GM21825 (cell line): Measurements from ENCODE around the gene PLK1.
"Not testable (repeated sequence)": the region's sequence is repeated elsewhere in the genome, so short reads cannot be mapped to it uniquely, and the experiment has no call there.

Source experiments
- ATAC-seq: cut with Tn5 transposase; IDR thresholded peaks from one replicate; pipeline ENCODE4 v1.9.1; 2021; ENCODE audit warnings: mild to moderate bottlenecking, moderate library complexity; ENCODE audit not compliant: unreplicated experiment

The PLK1 gene

DNA sequence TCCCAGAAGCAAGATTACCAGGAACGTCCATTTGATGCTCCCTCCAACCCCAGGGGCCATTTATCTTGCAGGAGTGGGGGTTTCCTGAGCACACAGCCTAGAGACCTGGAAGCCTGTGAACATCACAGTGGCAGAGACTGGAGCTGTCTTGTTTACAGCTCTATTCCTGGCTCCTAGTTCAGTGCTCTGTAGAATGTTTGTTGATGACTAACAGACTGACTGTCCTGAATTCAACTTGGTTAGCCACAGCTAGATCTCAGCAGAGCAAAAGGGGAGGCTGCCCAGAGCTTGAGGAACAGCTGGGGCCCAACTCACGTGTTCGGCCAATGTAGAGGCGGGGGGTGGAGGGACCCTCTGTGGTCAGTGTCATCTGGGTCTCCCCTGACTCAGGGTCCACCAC is 27.8 kb downstream of the PLK1 start:
- no peak for ATAC-seq

DNA sequence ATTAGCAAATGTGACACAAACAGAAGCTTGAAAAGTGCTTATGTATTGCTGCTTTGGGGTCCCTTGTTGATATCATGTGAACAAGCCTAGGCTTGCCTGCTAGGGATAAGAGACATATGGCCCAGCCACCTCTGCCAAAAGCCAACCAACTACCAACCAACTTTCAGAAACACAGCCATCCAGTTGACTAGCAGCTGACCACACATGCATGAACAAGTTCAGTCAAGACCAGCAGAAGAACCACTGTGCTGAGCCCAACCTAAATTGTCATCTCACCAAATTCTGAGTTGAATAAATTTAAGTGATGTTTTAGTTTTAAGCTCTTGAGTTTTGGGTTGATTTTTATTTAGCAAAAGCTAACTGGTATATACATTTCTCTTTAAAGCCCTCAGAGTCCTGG is 30.8 kb downstream of the PLK1 start:
- no peak for ATAC-seq

DNA sequence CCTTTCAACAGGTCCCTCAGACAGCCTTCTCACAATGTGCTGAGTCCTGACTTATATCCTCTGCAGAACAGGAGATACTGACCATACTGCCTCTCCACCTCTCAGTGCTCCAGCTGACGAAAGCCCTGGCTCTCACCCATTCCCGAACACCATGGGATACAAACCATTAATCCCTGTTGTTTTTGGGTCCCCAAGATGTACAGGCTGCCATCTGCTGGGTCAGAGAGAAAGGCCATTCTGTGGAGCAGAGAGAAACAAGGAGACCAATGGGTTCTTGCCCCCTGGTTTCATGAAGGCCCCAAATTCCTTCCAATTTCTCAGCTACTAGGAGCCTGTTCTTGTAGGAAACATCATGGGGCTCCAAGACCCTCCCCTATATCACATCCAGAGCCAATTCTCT is 31.3 kb downstream of the PLK1 start:
- no peak for ATAC-seq

DNA sequence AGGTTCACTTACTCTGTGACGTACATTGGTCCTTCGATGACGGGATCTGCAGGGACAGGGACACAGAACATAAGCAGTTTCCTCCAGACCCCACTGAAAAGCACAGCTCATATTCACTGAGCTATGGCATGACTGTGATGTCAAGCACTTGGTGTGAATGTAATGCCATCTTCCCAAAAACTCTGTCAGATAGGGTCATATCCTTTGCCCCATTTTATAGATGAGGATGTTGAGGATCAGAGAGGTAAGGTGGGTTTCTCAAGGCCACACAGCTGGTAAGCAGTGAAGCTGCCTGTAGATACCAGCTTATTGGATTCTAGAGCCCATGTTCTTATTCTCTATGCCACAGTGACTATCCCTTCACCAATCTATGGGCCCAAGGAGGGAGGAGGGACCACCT is 31.8 kb downstream of the PLK1 start:
- no peak for ATAC-seq

DNA sequence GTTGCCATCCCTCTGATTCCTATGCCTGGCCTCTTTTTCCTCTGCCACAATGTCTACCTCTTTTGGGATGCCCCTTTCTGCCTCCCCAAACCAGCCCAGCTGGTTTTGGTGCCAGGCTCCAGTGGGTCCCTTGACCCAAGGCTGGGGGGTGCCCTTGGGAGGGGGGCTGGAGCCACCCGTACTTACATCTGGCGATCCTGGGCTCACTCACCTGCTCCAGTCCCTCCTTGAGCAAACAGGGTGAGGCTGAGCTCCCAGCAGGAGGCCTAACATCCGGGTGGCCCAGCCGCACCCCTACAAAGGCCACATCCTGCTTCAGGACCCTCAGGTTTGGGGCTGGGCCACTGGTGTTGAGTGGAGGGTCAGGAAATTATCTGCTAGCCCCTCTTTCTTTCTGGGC is 33.1 kb downstream of the PLK1 start:
- ATAC-seq = no peak

DNA sequence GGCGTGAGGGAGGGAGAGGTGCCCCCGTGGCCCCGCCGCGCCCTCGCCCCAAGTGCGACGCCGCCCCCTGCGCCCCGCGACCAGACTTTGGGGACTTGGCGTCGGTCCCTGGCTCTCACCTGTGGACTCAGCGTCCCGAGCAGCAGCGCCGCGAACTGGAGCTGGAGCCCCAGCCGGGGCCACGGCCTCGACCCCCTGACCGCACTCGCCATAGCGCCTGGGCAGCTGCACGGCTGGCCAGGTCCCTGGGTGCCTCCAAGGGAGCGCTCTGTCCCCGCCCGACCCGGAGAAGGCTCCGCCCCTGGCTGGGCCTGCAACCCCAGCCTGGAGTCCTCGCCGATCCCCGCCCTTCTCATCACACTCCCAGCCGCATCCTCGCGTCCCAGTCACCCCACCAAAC is 34.3 kb downstream of the PLK1 start, which contains the start of gene ERN2:
Gene ERN2 (minus strand): TSS at position 247 of the 400 bp plus-strand sequence. CDS start 35 bp downstream, at position 212.
- ATAC-seq = no peak

DNA sequence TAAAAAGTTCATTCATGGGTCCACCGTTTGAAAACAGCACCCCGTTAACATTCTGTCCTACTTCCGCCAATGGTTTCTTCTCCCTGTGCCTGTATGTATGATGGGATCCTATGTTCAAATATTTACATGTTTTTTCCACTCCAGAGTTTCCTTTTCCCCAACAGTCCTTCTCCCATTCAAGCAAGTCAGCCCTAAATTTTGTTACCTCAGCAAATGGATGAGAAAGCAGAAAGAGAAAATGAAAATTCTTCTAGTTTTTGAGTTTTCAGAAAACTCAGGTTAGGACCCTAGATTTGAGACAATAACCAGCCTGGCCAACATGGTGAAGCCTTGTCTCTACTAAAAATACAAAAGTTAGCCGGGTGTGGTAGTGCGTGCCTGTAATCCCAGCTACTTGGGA is 37.8 kb downstream of the PLK1 start:
- no peak for ATAC-seq

DNA sequence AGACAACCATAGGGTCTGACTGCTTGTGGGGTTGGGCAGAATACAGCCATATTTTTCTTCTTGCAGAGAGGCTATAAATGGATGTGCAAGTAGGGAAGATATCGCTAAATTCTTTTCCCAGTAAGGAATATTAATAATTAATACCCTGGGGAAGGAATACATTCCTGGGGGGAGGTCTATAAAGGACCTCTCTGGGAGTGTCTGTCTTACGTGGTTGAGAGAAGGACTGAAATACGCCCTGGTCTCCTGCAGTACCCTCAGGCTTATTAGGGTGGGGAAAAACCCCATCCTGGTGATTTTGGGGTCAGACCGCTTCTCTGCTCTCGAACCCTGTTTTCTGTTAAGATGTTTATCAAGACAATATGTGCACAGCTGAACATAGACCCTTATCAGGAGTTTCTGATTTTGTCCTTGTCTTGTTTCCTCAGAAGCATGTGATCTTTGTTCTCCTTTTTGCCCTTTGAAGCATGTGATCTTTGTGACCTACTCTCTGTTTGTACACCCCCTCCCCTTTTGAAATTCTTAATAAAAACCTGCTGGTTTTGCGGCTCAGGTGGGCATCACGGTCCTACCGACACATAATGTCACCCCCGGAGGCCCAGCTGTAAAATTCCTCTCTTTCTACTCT is 44.0 kb downstream of the PLK1 start:
- not testable (repeated sequence) for ATAC-seq

DNA sequence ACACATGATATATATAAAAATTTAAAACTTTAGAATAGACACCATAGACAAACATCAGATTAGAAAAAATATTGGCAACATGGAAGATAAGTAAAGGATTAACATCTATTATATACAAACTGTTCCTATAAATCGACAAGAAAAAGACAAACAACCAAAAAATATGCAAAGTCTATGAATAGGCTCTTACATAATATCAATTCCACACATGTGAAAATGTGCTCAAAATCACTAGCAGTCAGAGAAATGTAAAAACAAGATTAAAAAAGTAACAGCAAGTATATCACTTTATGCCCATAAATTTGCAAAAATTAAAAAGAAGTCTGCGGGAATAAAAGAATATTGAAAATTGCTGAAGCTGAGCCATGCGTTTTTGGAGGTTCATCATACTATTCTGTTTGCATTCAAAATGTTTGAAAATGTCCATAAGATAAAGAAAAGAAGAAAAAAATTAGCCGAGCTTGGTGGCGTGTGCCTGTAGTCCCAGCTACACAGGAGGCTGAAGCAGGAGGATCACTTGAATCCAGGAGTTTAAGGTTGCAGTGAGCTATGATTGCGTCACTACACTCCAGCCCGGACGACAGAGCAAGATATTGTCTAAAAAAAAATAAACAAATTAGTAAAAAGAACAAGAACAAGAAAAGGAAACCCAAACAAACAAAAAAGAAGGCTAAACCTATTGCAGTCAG is 45.6 kb downstream of the PLK1 start:
- ATAC-seq = no peak

DNA sequence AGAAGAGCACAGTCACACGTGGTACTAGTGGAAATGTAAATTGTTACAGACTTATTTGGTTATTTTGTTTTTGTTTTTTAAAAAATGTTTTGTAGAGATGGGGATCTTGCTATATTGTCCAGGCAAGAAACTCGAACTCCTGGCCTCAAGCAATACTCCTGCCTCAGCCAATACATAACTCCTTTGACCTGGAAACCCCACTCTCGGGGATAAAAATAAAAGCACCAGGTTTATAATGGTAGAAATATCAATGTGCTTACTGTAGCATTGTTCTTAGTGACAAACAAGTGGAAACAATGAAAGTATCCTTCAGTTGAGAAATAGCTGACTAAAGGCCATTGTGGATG is 46.1 kb downstream of the PLK1 start:
- ATAC-seq = no peak

DNA sequence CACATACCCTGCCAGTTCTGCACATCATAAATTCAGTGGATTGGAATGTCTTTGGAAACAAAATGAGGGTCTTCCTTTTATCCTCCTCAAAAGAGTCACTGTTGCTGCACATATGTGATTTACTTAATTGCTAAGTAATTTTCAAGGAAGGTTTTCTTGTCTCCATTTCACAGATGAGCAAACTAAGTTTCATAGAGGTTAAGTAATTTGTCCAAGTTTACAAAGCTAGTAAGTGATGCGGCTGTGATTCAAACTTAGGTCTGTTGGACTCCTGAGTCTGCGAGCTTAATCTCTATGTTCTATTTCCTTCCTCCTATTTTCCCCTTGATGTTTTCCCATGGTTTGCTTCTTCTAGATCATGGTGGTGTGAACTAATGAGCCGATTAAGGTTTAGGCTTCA is 48.0 kb downstream of the PLK1 start:
- no peak for ATAC-seq

DNA sequence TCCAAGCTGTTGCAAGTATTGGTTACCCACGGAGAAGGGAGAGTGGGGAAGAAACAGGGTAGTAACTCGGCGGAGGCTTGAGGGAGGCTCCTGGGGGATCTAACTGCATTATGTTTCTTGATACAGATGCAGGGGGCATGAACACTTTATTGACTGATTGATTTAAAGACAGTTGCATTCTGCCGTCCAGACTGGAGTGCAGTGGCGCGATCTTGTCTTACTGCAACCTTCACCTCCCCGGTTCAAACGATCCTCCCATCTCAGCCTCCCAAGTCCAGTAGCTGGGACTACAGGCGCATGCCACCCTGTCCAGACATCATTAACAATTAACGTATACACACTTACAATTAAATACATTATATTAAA is 49.4 kb downstream of the PLK1 start:
- ATAC-seq = no peak

DNA sequence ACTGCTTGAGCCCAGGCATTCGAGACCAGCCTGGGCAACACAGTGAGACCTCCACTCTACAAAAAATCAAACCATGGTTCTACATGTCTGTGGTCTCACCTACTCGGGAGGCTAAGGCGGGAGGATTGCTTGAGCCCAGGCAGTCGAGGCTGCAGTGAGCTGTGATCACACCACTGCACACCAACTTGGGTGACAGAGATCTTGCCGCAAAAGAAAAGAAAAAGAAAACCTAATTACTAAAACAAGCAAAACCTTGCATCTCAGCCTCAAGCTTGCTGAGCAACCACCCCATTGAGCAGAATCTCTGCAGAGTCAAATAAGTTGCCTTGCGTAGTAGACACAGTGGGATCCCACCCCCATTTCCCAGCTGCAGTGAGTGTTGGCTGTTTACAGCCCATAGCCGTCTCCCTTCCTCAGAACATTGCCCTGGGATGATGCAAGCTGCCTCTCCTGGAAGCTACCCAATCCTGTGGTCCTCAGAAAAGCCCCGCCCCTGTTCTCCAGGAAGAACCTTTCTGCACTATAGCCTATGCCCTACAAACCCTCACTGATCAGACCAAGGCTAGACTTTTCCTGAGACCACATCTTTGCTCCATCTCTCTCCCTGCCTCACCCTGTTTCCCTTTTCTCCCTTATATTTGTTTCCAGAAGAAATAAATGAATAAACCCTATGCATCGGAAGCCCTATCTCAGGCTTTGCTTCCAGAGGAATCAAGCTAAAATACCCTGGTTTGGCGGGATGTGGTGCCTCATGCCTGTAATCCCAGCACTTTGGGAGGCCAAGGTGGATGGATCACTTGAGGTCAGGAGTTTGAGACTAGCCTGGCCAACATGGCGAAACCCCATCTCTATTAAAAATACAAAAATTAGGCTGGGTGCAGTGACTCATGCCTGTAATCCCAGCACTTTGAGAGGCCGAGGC is 51.1 kb downstream of the PLK1 start:
- ATAC-seq = no peak

DNA sequence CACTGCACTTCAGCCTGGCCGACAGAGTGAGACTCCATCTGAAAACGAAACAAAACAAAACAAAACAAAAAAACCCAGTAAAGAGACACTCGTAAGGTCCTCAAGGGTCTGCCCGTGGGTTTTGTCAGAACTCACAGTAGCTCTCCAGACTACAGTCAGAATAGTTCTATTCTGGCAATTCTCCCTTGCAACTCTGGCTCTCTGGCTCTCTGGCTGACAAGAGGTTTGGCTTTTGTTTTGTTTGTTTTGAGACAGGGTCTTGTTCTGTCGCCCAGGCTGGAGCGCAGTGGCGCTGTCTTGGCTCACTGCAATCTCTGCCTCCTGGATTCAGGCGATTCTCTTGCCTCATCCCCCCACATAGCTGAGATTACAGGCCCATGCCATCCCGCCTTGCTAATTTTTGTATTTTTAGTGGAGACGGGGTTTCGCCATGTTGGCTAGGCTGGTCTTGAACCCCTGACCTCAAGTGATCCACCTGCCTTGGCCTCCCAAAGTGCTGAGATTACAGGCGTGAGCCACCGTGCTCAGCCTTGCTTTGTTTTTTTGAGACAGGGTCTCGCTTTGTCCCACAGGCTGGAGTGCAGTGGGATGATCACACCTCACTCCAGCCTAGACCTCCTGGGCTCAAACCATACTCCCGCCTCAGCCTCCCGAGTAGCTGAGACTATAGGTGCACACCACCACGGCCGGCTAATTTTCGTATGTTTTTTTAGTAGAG is 55.6 kb downstream of the PLK1 start:
- ATAC-seq = no peak

DNA sequence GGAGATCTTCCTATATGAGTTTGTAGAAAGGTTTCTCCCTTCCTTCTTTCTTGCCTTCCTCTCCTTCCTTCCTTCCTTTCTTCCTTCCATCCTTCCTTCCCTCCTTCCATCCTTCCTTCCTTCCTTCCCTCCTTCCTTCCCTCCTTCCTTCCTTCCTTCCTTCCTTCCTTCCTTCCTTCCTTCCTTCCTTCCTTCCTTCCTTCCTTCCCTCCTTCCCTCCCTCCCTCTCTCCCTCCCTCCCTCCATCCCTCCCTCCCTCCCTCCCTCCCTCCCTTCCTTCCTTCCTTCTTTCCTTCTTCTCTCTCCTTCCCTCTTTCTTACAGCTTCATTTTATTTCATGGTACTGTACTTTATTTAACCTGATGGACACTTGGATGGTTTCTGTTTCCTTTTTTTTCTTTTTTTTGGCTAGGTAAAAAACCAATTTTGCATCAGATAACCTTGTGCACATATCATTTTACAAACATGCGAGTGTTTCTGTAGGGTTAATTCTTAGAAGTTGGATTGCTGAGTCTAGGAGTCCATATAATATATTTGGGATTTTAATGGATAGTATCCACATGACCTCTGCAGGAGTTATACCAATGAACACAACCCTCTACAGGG is 58.8 kb downstream of the PLK1 start:
- not testable (repeated sequence) for ATAC-seq

DNA sequence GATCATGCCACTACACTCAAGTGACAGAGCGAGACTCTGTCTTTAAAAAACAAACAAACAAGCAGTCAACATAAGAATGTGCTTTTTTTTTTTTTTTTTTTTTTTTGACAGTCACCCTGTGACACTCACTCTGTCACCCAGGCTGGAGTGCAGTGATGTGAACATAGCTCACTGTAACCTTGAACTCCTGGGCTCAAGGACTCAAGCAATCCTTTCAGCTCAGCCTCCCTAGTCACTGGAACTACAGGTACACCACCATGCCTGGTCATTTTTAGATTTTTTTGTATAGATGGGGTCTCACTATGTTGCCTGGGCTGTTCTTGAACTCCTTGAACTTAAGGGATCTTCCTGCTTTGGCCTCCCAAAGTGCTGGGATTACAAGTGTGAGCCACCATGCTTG is 60.8 kb downstream of the PLK1 start:
- no peak for ATAC-seq
